Hematopoietic multipotent progenitor cell treated with erythropoietin and hydrocortisone succinate and interleukin-3 and kit ligand, for 6 days (in vitro differentiated cells): ENCODE data around the gene PNP.

ENCODE experiments used
- DNase-seq: peaks from one replicate; pipeline ENCODE4 v3.0.0-alpha.2; 2015

Gene PNP

GRCh38 chr14:20455355-20456300, 13.6 kb upstream of the PNP start:
- peak; percentile 98 for DNase-seq

GRCh38 chr14:20456971-20457370, 12.2 kb upstream of the PNP start:
- peak; percentile 46 for DNase-seq

GRCh38 chr14:20458031-20458789, 11.0 kb upstream of the PNP start:
- no peak for DNase-seq

- DNase-seq = peak; percentile 35
Measured at GRCh38 chr14:20460458-20461224, 8.6 kb upstream of the PNP start.

GRCh38 chr14:20461225-20462141, 7.7 kb upstream of the PNP start, which contains the start of gene PIP4P1:
Gene PIP4P1 (minus strand): TSS chr14:20461434. CDS start chr14:20461325, 109 bp downstream.
- DNase-seq = peak; percentile 100

- DNase-seq = no peak
Measured at GRCh38 chr14:20468764-20469241, 403 bp upstream of the PNP start.

- DNase-seq = peak; percentile 78
Measured at GRCh38 chr14:20469890-20470602, 840 bp downstream of the PNP start.

GRCh38 chr14:20470603-20470901, 1.3 kb downstream of the PNP start:
- DNase-seq = peak; percentile 22

- peak; percentile 72 for DNase-seq
Measured at GRCh38 chr14:20472536-20473169, 3.4 kb downstream of the PNP start.

- DNase-seq = peak; percentile 84
Measured at GRCh38 chr14:20476776-20477175, 7.6 kb downstream of the PNP start.

- DNase-seq = peak; percentile 98
Measured at GRCh38 chr14:20477211-20477876, 8.1 kb downstream of the PNP start.

GRCh38 chr14:20478894-20479293, 9.7 kb downstream of the PNP start:
- DNase-seq = peak; percentile 50

- peak; percentile 77 for DNase-seq
Measured at GRCh38 chr14:20482382-20482781, 13.2 kb downstream of the PNP start.

GRCh38 chr14:20485900-20486299, 16.7 kb downstream of the PNP start:
- DNase-seq = peak; percentile 32

GRCh38 chr14:20486684-20487395, 17.6 kb downstream of the PNP start:
- peak; percentile 52 for DNase-seq

GRCh38 chr14:20487396-20487725, 18.2 kb downstream of the PNP start:
- DNase-seq = peak; percentile 44

- peak; percentile 69 for DNase-seq
Measured at GRCh38 chr14:20489093-20489994, 20.1 kb downstream of the PNP start.

- no peak for DNase-seq
Measured at GRCh38 chr14:20490563-20490962, 21.4 kb downstream of the PNP start.
